ENCODE results near the gene PITPNM1. TPM values are rescaled to one million over a fixed set of nuclear protein-coding genes. Genes with fewer than 3 reads are reported as not detected.
"Not testable (repeated sequence)": the region's sequence is repeated elsewhere in the genome, so short reads cannot be mapped to it uniquely, and the experiment has no call there.

PITPNM1 gene
- total and polyA plus RNA-seq, 2 experiments from 2014 or later = 26.3 to 39.8 TPM

GRCh38 chr11:67466962-67467771, 38.0 kb downstream of the PITPNM1 start:
- Histone ChIP-seq H3K36me3 (replicated peaks; ENCODE audit: insufficient read depth, low read depth) (no peaks in the 10 kb centered on the region), H3K4me1 (ENCODE audit: insufficient read depth) (peaks cover 8% of the 10 kb centered on the region), H3K79me2 (peaks cover 37% of the 10 kb centered on the region), H2AFZ (no peak overlapping the region), H3K9me3 (ENCODE audit: low read depth) (no peaks in the 10 kb centered on the region), H3K4me2 (peak overlapping the region; percentile 98), H4K20me1 (ENCODE audit: insufficient read depth, poor library complexity, severe bottlenecking) (no peaks in the 10 kb centered on the region), H3K27me3 (no peaks in the 10 kb centered on the region), H3K9me2 (replicated peaks; ENCODE audit: insufficient read depth) (no peaks in the 10 kb centered on the region), H3K27ac (peak overlapping the region; percentile 98), H3K4me3 (no peak overlapping the region)
- DNase-seq (ENCODE audit: low spot score) = no peak
- TF ChIP-seq EZH2phosphoT487 (IDR thresholded peaks at IDR 0.05; ENCODE audit: low read depth, severe bottlenecking, unreplicated experiment) (no peak), EZH2 (IDR thresholded peaks at IDR 0.05; ENCODE audit: borderline replicate concordance) (no peak)
- TF ChIP-seq, protein P1, sequence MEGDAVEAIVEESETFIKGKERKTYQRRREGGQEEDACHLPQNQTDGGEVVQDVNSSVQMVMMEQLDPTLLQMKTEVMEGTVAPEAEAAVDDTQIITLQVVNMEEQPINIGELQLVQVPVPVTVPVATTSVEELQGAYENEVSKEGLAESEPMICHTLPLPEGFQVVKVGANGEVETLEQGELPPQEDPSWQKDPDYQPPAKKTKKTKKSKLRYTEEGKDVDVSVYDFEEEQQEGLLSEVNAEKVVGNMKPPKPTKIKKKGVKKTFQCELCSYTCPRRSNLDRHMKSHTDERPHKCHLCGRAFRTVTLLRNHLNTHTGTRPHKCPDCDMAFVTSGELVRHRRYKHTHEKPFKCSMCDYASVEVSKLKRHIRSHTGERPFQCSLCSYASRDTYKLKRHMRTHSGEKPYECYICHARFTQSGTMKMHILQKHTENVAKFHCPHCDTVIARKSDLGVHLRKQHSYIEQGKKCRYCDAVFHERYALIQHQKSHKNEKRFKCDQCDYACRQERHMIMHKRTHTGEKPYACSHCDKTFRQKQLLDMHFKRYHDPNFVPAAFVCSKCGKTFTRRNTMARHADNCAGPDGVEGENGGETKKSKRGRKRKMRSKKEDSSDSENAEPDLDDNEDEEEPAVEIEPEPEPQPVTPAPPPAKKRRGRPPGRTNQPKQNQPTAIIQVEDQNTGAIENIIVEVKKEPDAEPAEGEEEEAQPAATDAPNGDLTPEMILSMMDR (IDR thresholded peaks at IDR 0.05; ENCODE audit: poor library complexity) = no peak
- WGBS (ENCODE audit: low lambda C conversion rate, missing lambda C conversion rate) = 77% methylated on average over 7 of the region's 11 CpGs

DNA sequence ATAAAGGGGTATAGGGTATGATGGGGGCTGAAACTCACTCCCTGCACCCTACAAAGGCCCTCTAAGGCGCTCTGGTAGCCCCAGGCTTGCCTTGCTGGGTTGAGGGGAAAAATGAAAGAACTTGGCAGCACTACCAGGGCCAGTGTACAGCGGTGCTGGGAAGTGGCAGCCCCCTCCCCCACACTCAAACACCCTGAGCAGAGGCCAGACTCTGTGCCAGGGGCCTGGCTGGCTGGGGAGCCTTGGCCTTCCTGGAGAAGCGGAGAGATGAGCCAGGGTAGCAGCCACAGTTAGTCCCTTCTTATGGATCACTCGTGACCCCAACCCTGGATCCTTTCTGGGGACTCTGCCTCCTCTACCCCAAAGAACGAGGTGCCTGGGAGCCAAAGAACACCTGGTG, 38.8 kb downstream of the PITPNM1 start:
- 96% methylated on average over 5 of the region's 5 CpGs for WGBS (ENCODE audit: low lambda C conversion rate, missing lambda C conversion rate)
- Histone ChIP-seq H3K27me3 (no peaks in the 10 kb centered on the region), H3K36me3 (replicated peaks; ENCODE audit: insufficient read depth, low read depth) (no peaks in the 10 kb centered on the region), H3K9me2 (replicated peaks; ENCODE audit: insufficient read depth) (no peaks in the 10 kb centered on the region), H4K20me1 (ENCODE audit: insufficient read depth, poor library complexity, severe bottlenecking) (no peaks in the 10 kb centered on the region), H3K79me2 (peaks cover 37% of the 10 kb centered on the region), H3K9me3 (ENCODE audit: low read depth) (no peaks in the 10 kb centered on the region), H3K4me3 (no peak overlapping the region), H3K27ac (no peak overlapping the region), H3K4me2 (no peak overlapping the region), H3K4me1 (ENCODE audit: insufficient read depth) (peaks cover 8% of the 10 kb centered on the region), H2AFZ (no peak overlapping the region)
- no peak for DNase-seq (ENCODE audit: low spot score)
- TF ChIP-seq, protein P1 (IDR thresholded peaks at IDR 0.05; ENCODE audit: poor library complexity) = no peak
- TF ChIP-seq EZH2 (IDR thresholded peaks at IDR 0.05; ENCODE audit: borderline replicate concordance) (no peak), EZH2phosphoT487 (IDR thresholded peaks at IDR 0.05; ENCODE audit: low read depth, severe bottlenecking, unreplicated experiment) (no peak)

DNA sequence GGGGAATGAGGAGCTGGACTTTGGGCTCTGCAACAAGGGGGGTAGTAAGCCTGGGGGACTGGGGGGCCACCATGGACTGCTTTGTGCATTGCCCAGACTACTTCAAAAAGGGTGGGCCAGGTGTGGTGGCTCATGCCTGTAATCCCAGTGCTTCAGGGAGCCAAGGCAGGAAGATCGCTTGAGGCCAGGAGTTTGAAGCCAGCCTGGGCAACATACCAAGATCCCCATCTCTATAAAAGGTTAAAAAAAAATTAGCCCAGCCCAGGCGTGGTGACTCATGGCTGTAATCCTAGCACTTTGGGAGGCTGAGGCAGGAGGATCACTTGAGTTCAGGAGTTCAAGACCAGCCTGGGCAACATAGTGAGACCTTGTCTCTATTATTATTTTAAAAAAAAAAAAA, 39.6 kb downstream of the PITPNM1 start:
- H3K9me2 ChIP-seq (replicated peaks; ENCODE audit: insufficient read depth); DNase-seq (ENCODE audit: low spot score); H3K27me3 ChIP-seq; H3K36me3 ChIP-seq (replicated peaks; ENCODE audit: insufficient read depth, low read depth); H4K20me1 ChIP-seq (ENCODE audit: insufficient read depth, poor library complexity, severe bottlenecking); H3K4me1 ChIP-seq (ENCODE audit: insufficient read depth); H3K9me3 ChIP-seq (ENCODE audit: low read depth); H3K4me3 ChIP-seq; H2AFZ ChIP-seq: not testable (repeated sequence)
- H3K27ac ChIP-seq = peak overlapping the region; percentile 98
- peaks cover 37% of the 10 kb centered on the region for H3K79me2 ChIP-seq
- H3K4me2 ChIP-seq = peak overlapping the region; percentile 88
- 88% methylated on average over 2 of the region's 2 CpGs for WGBS (ENCODE audit: low lambda C conversion rate, missing lambda C conversion rate)

GRCh38 chr11:67465189-67465510, 40.0 kb downstream of the PITPNM1 start:
- Histone ChIP-seq H2AFZ (peak overlapping the region; percentile 43), H3K27me3 (no peaks in the 10 kb centered on the region), H3K9me2 (replicated peaks; ENCODE audit: insufficient read depth) (no peaks in the 10 kb centered on the region), H3K36me3 (replicated peaks; ENCODE audit: insufficient read depth, low read depth) (no peaks in the 10 kb centered on the region), H3K27ac (peak overlapping the region; percentile 98), H3K9me3 (ENCODE audit: low read depth) (no peaks in the 10 kb centered on the region), H4K20me1 (ENCODE audit: insufficient read depth, poor library complexity, severe bottlenecking) (no peaks in the 10 kb centered on the region), H3K79me2 (peaks cover 37% of the 10 kb centered on the region), H3K4me3 (peak overlapping the region; percentile 60), H3K4me2 (peak overlapping the region; percentile 88), H3K4me1 (ENCODE audit: insufficient read depth) (peaks cover 8% of the 10 kb centered on the region)
- 46% methylated on average over 3 of the region's 3 CpGs for WGBS (ENCODE audit: low lambda C conversion rate, missing lambda C conversion rate)
- DNase-seq (ENCODE audit: low spot score) = peak; percentile 45
- TF ChIP-seq EZH2 (IDR thresholded peaks at IDR 0.05; ENCODE audit: borderline replicate concordance) = no peak
- TF ChIP-seq EZH2phosphoT487 (IDR thresholded peaks at IDR 0.05; ENCODE audit: low read depth, severe bottlenecking, unreplicated experiment) = no peak
- TF ChIP-seq, protein P1 (IDR thresholded peaks at IDR 0.05; ENCODE audit: poor library complexity) = no peak

Data from hepatocyte (in vitro differentiated cells).